Measurements from ENCODE around the gene PITPNM2.

- TF ChIP-seq CTCF (IDR thresholded peaks at IDR 0.05; ENCODE audit: insufficient read depth, low read length) (no peak), REST (IDR thresholded peaks at IDR 0.05; ENCODE audit: insufficient replicate concordance, low read depth) (no peak), POLR2AphosphoS5 (IDR thresholded peaks at IDR 0.05; ENCODE audit: low read depth) (no peak), GABPA (IDR thresholded peaks at IDR 0.05; ENCODE audit: low read depth) (no peak)
These were observed 7.8 kb downstream of the PITPNM2 start for GRCh38 chr12:123142921-123143735.
